SIG-M5 (cell line): ENCODE results near the gene GJC2.
"Not testable (repeated sequence)": the region's sequence is repeated elsewhere in the genome, so short reads cannot be mapped to it uniquely, and the experiment has no call there.

Experiments used
- DNase-seq: peaks from one replicate; lab custom pipeline; 2025; lab: John Stamatoyannopoulos, UW

Gene GJC2

DNA sequence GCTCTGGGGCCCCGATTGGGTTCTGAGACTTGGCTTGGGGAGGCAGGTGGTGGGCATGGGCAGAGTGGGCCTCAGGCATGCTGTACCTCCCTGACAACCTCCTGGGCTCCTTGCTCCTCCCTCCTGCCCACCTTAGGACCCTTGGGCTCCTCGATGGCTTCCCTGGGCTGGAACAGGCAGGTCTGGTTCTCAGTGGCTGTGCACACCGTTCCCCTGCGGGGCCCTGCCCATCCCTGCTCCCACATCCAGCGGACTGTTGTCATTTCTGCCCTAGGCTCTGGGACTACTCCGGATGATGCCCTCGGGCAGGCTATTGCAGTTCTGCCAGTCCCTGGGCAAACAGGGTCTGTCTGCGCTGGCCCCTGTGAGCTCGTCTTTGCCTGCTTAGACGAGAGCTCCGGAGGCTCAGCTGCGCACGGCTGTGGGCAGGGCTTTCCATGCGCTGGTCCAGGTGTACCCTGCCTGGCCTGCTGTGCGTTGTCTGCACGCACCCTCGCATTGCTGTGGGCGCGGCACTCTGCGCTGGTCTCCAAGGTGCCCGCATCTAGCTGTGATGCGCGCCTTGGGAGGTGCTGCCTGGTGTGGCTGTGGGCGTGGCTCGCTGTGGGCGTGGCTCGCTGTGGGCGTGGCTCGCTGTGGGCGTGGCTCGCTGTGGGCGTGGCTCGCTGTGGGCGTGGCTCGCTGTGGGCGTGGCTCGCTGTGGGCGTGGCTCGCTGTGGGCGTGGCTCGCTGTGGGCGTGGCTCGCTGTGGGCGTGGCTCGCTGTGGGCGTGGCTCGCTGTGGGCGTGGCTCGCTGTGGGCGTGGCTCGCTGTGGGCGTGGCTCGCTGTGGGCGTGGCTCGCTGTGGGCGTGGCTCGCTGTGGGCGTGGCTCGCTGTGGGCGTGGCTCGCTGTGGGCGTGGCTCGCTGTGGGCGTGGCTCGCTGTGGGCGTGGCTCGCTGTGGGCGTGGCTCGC lies 24.1 kb downstream of the GJC2 start:
- not testable (repeated sequence) for DNase-seq

- no peak for DNase-seq
These were observed 25.0 kb downstream of the GJC2 start for GRCh38 chr1:228174482-228175315.

DNA sequence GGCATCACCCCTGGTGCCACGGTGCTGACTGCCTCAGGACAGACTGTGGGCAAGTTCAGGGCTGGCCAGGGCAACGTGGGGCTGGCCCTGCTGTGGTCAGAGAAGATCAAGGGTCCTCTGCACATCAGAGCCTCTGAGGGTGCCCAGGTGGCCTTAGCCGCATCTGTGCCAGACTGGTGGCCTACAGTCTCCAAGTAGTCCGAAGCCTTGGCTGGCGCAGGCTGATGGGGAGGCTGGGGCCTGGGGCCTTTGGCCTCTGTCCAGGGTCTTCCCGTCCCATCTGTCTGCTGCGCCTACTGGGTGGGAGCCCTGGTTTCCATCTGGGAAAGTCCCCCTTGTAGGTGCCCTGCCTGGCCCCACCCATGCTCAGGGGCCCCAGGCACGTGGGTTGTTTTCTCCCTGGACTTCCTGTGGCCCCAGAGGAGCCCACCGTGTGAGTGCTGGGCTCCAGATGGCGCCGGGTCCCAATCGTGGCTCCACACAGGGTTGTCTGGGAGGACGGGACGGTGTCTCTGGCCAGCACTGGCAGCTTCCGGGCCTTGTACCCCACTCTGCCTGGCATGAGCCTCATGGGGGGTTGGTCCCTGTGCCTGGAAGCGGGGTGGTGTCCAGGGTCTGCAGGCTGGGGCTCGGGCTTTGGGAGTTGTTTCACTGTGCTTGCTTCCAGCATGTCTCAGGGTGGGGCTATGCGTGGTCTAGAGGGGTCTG lies 25.7 kb downstream of the GJC2 start:
- no peak for DNase-seq

DNA sequence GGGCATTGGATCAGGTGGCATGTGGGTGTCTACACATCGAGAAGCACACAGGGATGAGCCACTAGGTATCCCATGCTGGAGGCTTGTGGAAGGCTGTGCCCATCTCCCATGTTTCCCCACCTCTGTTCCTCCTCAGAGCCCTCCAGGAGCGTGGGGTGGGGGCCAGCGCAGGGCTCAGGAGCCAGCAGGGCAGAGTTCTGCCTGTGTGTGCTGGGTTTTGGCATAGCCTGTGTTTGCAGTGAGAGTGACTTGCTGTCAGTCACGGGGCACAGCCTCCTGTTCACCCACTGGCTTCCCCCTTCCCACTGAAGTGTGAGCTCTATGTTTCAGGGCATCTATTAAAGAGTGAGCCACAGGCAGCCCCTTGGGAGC lies 26.3 kb downstream of the GJC2 start:
- no peak for DNase-seq

DNA sequence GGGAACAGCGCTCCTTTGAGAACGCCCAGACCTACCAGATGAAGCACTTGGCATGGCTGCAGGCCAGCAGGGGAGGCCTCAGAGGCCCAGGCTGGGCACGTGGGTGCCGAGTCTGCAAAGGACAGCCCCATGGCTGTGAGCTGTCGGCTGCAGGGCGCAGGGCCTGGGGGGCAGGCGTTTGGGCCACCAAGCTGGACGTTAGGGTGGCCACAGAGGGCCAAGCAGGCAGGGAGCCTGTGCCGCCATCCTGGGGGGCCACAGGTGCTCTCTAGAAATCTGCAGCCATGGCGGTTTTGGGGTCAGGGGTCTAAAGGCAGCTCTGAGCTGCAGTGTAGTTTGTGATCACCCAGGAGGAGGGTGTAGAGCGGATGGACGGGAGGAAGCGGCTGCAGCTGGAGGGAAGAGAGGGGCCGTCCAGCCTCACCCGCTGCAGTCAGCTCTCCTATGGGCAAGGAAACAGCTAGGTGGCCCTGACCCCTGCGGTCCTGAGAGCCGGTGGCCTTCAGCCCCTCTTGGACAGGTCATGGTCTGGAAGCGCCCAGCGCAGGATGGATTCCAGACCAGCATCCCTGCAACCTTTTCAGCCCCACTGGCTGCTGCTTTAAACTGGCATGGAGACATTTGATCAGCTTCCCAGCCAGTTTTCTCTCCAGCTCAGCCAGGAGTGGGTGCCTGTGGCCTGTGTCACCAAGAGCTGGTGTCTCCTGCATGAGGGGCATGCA lies 26.9 kb downstream of the GJC2 start:
- no peak for DNase-seq

DNA sequence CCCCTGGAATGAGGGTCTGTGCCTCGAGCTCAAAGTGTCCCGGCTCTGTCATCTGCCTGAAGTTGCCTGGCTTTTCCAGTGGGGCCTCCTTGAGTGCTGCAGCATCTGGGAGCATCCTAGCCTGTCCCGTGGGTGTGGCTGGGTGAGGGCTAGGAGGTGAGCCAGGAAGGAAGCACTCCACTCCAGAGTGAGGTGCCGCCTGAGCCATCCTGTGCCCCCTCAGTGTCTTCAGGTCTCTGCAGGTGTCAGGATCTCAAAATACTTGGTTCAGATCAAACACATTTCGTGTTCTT lies 27.4 kb downstream of the GJC2 start:
- no peak for DNase-seq

GRCh38 chr1:228177721-228178710 lies 28.3 kb downstream of the GJC2 start:
- no peak for DNase-seq

DNA sequence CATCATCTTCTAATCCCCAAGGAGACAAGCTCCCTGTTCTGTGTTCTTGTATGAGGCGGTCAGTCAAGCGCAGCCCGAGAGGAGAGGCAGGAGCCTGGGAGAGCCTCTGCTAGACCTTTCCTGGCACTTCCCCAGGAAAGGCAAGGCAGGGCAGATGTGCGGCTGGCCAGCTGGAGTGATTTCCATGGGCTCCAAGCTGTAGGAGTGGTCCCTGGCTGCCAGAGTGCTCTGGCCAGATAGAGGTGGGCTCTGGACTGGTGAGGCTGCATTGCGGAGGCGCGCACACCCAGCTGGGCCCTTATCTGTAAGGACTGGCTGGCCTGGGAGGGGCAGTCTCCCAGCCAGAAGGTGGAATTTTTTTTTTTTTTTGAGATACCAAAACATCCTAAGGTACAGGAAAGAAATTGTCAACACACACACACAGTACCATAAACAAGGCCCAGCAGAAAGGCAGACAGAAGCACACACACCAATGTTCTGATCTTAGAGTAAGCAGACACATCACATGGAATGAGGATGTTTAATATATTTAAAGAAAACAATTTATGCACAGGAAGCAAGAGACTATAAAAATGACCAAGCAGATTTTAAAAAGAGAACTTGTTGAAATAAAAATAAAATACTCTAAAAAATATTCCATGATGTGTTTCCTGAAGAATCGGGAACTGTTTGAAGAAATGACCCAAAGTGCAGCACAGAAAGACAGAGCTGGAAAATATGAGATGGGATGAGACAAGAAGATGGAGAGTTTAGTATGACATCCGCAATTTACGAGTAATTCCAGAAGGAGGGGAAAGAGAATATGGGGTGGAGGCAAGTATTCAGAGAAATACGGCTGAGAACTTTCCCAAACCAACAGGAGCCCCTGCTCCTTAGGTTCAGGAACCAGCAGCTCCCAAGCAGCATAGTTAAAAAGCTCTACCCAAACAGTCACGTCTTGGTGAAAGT lies 29.3 kb downstream of the GJC2 start:
- DNase-seq, result no peak

DNA sequence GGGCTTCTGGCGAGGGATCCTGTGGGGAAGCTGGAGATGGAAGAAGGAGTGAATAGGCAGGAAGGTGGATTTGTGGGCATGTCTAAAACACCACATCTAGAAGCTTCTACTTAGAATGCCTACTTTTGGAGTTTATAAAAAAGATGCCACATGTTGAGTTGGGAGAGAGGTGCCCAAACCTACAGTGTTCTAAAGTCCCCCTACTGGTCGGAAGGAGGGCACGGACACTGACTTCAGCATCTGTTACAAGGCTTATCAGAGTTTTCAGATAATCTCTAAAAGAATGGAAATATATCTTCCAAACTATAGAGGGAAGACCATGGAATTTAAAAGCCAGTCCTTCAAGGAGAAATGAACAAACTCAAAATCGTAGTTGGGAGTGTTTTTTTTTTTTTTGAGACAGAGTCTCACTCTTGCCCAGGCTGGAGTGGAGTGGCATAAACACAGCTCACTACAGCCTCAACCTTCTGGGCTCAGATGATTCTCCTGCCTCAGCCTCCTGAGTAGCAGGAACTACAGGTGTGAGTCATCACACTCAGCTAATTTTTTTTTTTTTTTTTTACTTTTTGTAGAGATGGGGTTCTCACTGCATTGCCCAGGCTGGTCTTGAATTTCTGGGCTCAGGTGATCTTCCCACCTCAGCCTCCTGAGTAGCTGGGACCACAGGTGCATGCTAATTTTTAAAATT lies 30.7 kb downstream of the GJC2 start:
- DNase-seq, result no peak

GRCh38 chr1:228180959-228181644 lies 31.4 kb downstream of the GJC2 start:
- DNase-seq, result no peak

DNA sequence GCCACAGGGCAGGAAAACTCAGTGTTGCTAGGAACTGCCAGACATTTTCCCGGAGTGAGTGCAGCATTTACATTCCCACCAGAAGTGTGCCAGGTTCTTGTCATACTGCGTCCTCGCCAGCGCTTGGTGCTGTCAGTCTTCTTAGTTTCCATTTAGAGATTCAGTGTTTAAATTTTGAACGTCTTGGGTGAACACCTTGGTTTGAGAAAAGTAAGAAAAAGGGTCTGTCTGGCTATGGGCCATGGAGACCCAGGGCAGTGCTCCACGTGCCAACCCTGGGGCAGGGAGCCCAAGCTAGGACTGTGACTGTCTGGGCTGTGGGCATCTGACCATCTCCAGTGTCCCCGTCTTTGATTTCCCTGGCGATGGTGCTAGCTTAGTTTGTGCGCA lies 31.9 kb downstream of the GJC2 start:
- DNase-seq, result no peak

- no peak for DNase-seq
These were observed 32.7 kb downstream of the GJC2 start for GRCh38 chr1:228182296-228183030.

- DNase-seq, result no peak
These were observed 34.4 kb downstream of the GJC2 start for GRCh38 chr1:228184152-228184551.

DNA sequence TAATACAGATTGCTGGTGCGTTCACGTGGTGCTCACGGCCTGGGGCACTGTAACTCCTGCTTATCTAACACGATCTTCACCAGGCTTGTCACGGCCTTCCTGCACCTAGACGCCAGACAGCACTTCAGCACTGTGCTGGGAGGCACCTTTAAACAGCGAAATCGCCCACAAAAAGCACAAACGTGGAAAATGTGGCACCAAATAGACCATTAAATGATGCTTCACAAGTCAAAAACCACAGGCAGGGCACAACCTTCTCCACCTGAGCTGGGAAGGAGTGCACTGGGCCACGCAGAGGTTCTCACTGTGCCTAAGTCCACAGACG lies 35.9 kb downstream of the GJC2 start:
- DNase-seq, result no peak

DNA sequence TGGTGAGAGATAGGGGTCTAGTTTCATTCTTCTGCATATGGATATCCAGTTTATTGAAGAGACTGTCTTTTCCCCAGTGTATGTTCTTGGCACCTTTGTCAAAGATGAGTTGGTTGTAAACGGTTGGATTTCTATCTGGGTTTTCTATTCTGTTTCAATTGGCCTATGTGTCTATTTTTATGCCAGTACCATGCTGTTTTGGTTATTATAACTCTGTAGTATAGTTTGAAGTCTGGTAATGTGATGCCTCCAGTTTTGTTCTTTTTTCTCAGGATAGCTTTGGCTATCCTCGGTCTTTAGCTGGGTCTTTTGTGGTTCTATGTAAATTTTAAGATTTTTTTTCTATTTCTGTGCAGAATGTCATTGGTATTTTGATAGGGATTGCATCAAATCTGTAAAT lies 38.5 kb downstream of the GJC2 start:
- DNase-seq, result not testable (repeated sequence)

GRCh38 chr1:228190182-228190581 lies 40.5 kb downstream of the GJC2 start:
- no peak for DNase-seq

- DNase-seq, result no peak
These were observed 41.0 kb downstream of the GJC2 start for GRCh38 chr1:228190778-228191177.

GRCh38 chr1:228194436-228194835 lies 44.7 kb downstream of the GJC2 start:
- DNase-seq, result no peak
